ENCODE data around the gene CDYL.
"Not testable (repeated sequence)": the region's sequence is repeated elsewhere in the genome, so short reads cannot be mapped to it uniquely, and the experiment has no call there.

CDYL gene

GRCh38 chr6:4969609-4970285 is 193.5 kb downstream of the CDYL start:
- no peak for DNase-seq

- DNase-seq, result no peak
Observed at GRCh38 chr6:4970739-4971395, 194.7 kb downstream of the CDYL start.

GRCh38 chr6:4971851-4972250 is 195.6 kb downstream of the CDYL start:
- no peak for DNase-seq

- no peak for DNase-seq
Observed at GRCh38 chr6:4972438-4972837, 196.2 kb downstream of the CDYL start.

GRCh38 chr6:4973415-4973814 is 197.2 kb downstream of the CDYL start:
- DNase-seq, result no peak

- peak; percentile 43 for DNase-seq
Observed at GRCh38 chr6:4973982-4974745, 198.0 kb downstream of the CDYL start.

GRCh38 chr6:4974962-4975361 is 198.8 kb downstream of the CDYL start:
- no peak for DNase-seq

GRCh38 chr6:4975506-4975905 is 199.3 kb downstream of the CDYL start:
- no peak for DNase-seq

GRCh38 chr6:4977468-4977867 is 201.3 kb downstream of the CDYL start:
- no peak for DNase-seq

- DNase-seq, result no peak
Observed at GRCh38 chr6:4979426-4979825, 203.2 kb downstream of the CDYL start.

- DNase-seq, result no peak
Observed at GRCh38 chr6:4981761-4982160, 205.6 kb downstream of the CDYL start.

- no peak for DNase-seq
Observed at GRCh38 chr6:4983322-4983721, 207.1 kb downstream of the CDYL start.

- no peak for DNase-seq
Observed at GRCh38 chr6:4986999-4987398, 210.8 kb downstream of the CDYL start.

GRCh38 chr6:4987432-4987831 is 211.2 kb downstream of the CDYL start:
- DNase-seq, result no peak

GRCh38 chr6:4994741-4995140 is 218.5 kb downstream of the CDYL start:
- DNase-seq, result no peak

- no peak for DNase-seq
Observed at GRCh38 chr6:4997862-4998261, 221.7 kb downstream of the CDYL start.

GRCh38 chr6:4999586-4999985 is 223.4 kb downstream of the CDYL start:
- DNase-seq, result no peak

- peak; percentile 95 for DNase-seq
Observed at GRCh38 chr6:5003604-5004372, 227.6 kb downstream of the CDYL start, which contains the start of gene RPP40. RPP40 (minus strand) TSS chr6:5004037; CDS start chr6:5004002, 35 bp downstream.

GRCh38 chr6:5004373-5005037 is 228.3 kb downstream of the CDYL start:
- DNase-seq, result no peak

GRCh38 chr6:5005038-5005433 is 228.8 kb downstream of the CDYL start:
- not testable (repeated sequence) for DNase-seq

Measured in NCI-H1105 (cell line).